K562 (cell line): Measurements from ENCODE around the gene FFAR1. TPM values are rescaled to one million over a fixed set of nuclear protein-coding genes. Genes with fewer than 3 reads are reported as not detected.

Experiments
- E2F5 ChIP-seq: sonication (generic); formaldehyde crosslinking; IDR thresholded peaks from 2 replicates; pipeline ENCODE4 v1.8.0; 2022; ENCODE audit warnings: mild to moderate bottlenecking, missing genetic modification reagents
- EHMT2 ChIP-seq: fragments of 450-650 bp; IDR thresholded peaks from 2 replicates; pipeline ENCODE4 v1.6.1; 2018; ENCODE audit warnings: antibody characterized with exemption
- ELF4 ChIP-seq: fragments of 450-650 bp; formaldehyde crosslinking; IDR thresholded peaks from 2 replicates; pipeline ENCODE4 v1.4.0; 2022; ENCODE audit warnings: missing genetic modification characterization
- POLR2G ChIP-seq: fragments of 200-400 bp; formaldehyde crosslinking; IDR thresholded peaks from 2 replicates; pipeline ENCODE4 v1.6.1; 2017; ENCODE audit warnings: low read depth, mild to moderate bottlenecking, antibody characterized with exemption, low read length, moderate library complexity
- RBFOX2 ChIP-seq: fragments of 200-400 bp; formaldehyde crosslinking; IDR thresholded peaks from 2 replicates; pipeline ENCODE4 v1.6.1; 2017; ENCODE audit warnings: low read depth, mild to moderate bottlenecking, low read length, moderate library complexity
- TRIM24 ChIP-seq, 2 experiments: fragments of 450-650 bp; IDR thresholded peaks; 2 replicates each; pipeline ENCODE4 v1.6.1; 2016
- TRIM25 ChIP-seq: fragments of 450-650 bp; IDR thresholded peaks from 2 replicates; pipeline ENCODE4 v1.7.0; 2016; ENCODE audit warnings: borderline replicate concordance
- ZNF408 ChIP-seq: fragments of 250-450 bp; sonication (Bioruptor Pico); IDR thresholded peaks from 2 replicates; pipeline ENCODE4 v1.4.0; 2020; ENCODE audit warnings: low read depth, mild to moderate bottlenecking, moderate library complexity
- ZNF780A ChIP-seq: fragments of 250-450 bp; sonication (Bioruptor Pico); IDR thresholded peaks from 2 replicates; pipeline ENCODE4 v1.5.0; 2021; ENCODE audit warnings: mild to moderate bottlenecking
- polyA plus RNA-seq, 8 experiments: library from polyadenylated mRNA; depleted of rRNA in 4 of 8; stranded (reverse) in 5 of 8; unstranded in 3 of 8; fragments of >200 nt; fragmentation: Nextera tagmentation in 2 of 8; fragmentation: Illumina TruSeq in 1 of 8; extraction: Ambion mirVana in 2 of 8; extraction: Trizol in 1 of 8; gene quantifications; 2 replicates each; pipeline versions ENCODE4 v1.2.1 to v1.2.3, GENCODE V29; 2011 to 2014; ENCODE audit warnings: inconsistent platforms in 1 of 8, missing spikeins in 1 of 8
- total RNA-seq, 7 experiments: library from RNA; depleted of rRNA in 6 of 7; stranded (reverse); fragments of >200 nt in 6 of 7; fragmentation: Illumina TruSeq in 2 of 7; extraction: Trizol in 2 of 7; gene quantifications; 2 replicates each; pipeline versions ENCODE4 v1.2.1 to v1.2.3, GENCODE V29; 2011 to 2021; ENCODE audit warnings: low replicate concordance in 1 of 7
- TF ChIP-seq, protein P1 (sequence below): fragments of 250-450 bp; sonication (Bioruptor Pico); IDR thresholded peaks from 2 replicates; pipeline ENCODE4 v1.9.0; 2021; ENCODE audit warnings: mild to moderate bottlenecking, inconsistent platforms
- TF ChIP-seq, protein P2 (sequence below), 2 experiments: IDR thresholded peaks; 2 replicates each; pipeline ENCODE4 v1.6.1; 2011; ENCODE audit warnings: borderline replicate concordance in 1 of 2, control low read depth in 1 of 2, low read depth in 1 of 2, low read length in 1 of 2, mild to moderate bottlenecking in 1 of 2, mixed read lengths in 1 of 2, moderate library complexity in 1 of 2; ENCODE audit not compliant: insufficient read depth in 1 of 2, insufficient read length in 1 of 2, poor library complexity in 1 of 2, severe bottlenecking in 1 of 2; ENCODE audit errors: extremely low read depth in 1 of 2

Gene FFAR1
- total and polyA plus RNA-seq, 9 of the 15 experiments (the other 6 are each of a cell fraction or from before 2014, with no cell fraction given): not detected

- TF ChIP-seq ZNF408 (CRISPR knock-in tag) (no peak), TRIM24 (IDR thresholded peaks at IDR 0.05) (no peak), ELF4 (no peak), ZNF780A (CRISPR knock-in tag) (no peak), EHMT2 (no peak), RBFOX2 (peak; percentile 52), TRIM25 (no peak), POLR2G (peak; percentile 59), E2F5 (CRISPR knock-in tag) (no peak)
- TF ChIP-seq, protein P1, sequence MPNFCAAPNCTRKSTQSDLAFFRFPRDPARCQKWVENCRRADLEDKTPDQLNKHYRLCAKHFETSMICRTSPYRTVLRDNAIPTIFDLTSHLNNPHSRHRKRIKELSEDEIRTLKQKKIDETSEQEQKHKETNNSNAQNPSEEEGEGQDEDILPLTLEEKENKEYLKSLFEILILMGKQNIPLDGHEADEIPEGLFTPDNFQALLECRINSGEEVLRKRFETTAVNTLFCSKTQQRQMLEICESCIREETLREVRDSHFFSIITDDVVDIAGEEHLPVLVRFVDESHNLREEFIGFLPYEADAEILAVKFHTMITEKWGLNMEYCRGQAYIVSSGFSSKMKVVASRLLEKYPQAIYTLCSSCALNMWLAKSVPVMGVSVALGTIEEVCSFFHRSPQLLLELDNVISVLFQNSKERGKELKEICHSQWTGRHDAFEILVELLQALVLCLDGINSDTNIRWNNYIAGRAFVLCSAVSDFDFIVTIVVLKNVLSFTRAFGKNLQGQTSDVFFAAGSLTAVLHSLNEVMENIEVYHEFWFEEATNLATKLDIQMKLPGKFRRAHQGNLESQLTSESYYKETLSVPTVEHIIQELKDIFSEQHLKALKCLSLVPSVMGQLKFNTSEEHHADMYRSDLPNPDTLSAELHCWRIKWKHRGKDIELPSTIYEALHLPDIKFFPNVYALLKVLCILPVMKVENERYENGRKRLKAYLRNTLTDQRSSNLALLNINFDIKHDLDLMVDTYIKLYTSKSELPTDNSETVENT (CRISPR knock-in tag): 0 out of 2 replicates have a peak, but pooled peaks have one; percentile 41
- TF ChIP-seq, protein P2, sequence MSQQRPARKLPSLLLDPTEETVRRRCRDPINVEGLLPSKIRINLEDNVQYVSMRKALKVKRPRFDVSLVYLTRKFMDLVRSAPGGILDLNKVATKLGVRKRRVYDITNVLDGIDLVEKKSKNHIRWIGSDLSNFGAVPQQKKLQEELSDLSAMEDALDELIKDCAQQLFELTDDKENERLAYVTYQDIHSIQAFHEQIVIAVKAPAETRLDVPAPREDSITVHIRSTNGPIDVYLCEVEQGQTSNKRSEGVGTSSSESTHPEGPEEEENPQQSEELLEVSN (IDR thresholded peaks at IDR 0.05; ENCODE audit: borderline replicate concordance in 1 of 2, extremely low read depth in 1 of 2, insufficient read depth in 1 of 2, insufficient read length in 1 of 2, low read depth in 1 of 2, low read length in 1 of 2, poor library complexity in 1 of 2, severe bottlenecking in 1 of 2): peak; percentile 24 to 36
Measured at GRCh38 chr19:35299523-35300338, 48.0 kb upstream of the FFAR1 start (continued).
